Panc1 (cell line): Measurements from ENCODE around the gene POU2F1. TPM values are rescaled to one million over a fixed set of nuclear protein-coding genes. Genes with fewer than 3 reads are reported as not detected.

Experiments used
- ATAC-seq: fragments of 200-7000 bp; cut with Tn5 transposase; 2 replicates; pipeline ENCODE4 v1.9.1; 2020; ENCODE audit warnings: mild to moderate bottlenecking, moderate library complexity
- BruUV-seq: library from RNA; stranded (reverse); fragments of 400-500 nt; replicated peaks from 2 replicates; lab custom pipeline; 2021; lab: Mats Ljungman, UMichigan
- CTCF ChIA-PET: fragments of 300-600 bp; sonication (Branson Sonifier 250); formaldehyde crosslinking; loops from one replicate; lab custom pipeline; 2022; ENCODE audit warnings: antibody characterized with exemption; lab: Charles Lee
- POLR2A ChIA-PET: fragments of 300-600 bp; sonication (Branson Sonifier 250); formaldehyde crosslinking; loops from one replicate; lab custom pipeline; 2022; ENCODE audit warnings: antibody characterized with exemption; lab: Charles Lee
- DNase-seq: peaks from one replicate; pipeline ENCODE4 v3.0.0-alpha.2; 2010; ENCODE audit warnings: low read depth, low spot score
- H3K27ac ChIP-seq: 2 replicates; pipeline ENCODE4 v1.5.1; 2011; ENCODE audit warnings: mild to moderate bottlenecking, low read length, inconsistent platforms
- H3K27me3 ChIP-seq: fragments of 200-500 bp; sonication (Bioruptor generic); 2 replicates; pipeline ENCODE4 v1.6.0; 2014; ENCODE audit warnings: low read length, inconsistent platforms; ENCODE audit not compliant: control insufficient read depth, insufficient read depth
- H3K36me3 ChIP-seq: fragments of 200-500 bp; sonication (Bioruptor generic); 2 replicates; pipeline ENCODE4 v1.5.1; 2014; ENCODE audit warnings: inconsistent platforms, mild to moderate bottlenecking, low read length, moderate library complexity; ENCODE audit not compliant: control insufficient read depth, insufficient read depth
- H3K4me1 ChIP-seq: 2 replicates; pipeline ENCODE4 v1.5.1; 2011; ENCODE audit warnings: inconsistent platforms, mild to moderate bottlenecking, low read length, moderate library complexity; ENCODE audit not compliant: control insufficient read depth, insufficient read depth
- H3K4me3 ChIP-seq, 2 experiments: 2 replicates each; pipeline ENCODE4 v1.5.1; 2011 to 2012; ENCODE audit warnings: low read depth in 2 of 2, low read length in 2 of 2, mild to moderate bottlenecking in 2 of 2, inconsistent platforms in 1 of 2, moderate library complexity in 1 of 2
- H3K9me3 ChIP-seq: fragments of 200-500 bp; sonication (Bioruptor generic); 2 replicates; pipeline ENCODE4 v1.5.1; 2014; ENCODE audit warnings: low read depth, mild to moderate bottlenecking, inconsistent platforms, low read length, moderate library complexity; ENCODE audit not compliant: control insufficient read depth, insufficient read depth
- CTCF ChIP-seq: fragments of 450-650 bp; IDR thresholded peaks from 2 replicates; pipeline ENCODE4 v1.5.1; 2017; ENCODE audit warnings: mild to moderate bottlenecking
- POLR2AphosphoS5 ChIP-seq: IDR thresholded peaks from 2 replicates; pipeline ENCODE4 v1.6.1; 2012; ENCODE audit warnings: mild to moderate bottlenecking, low read depth, low read length, moderate library complexity
- REST ChIP-seq, 2 experiments: IDR thresholded peaks; 2 replicates each; pipeline ENCODE4 v1.6.1; 2011 to 2012; ENCODE audit warnings: low read depth in 2 of 2, control low read depth in 1 of 2, low read length in 1 of 2, mild to moderate bottlenecking in 1 of 2, moderate library complexity in 1 of 2; ENCODE audit not compliant: insufficient read depth in 1 of 2
- SIN3A ChIP-seq: IDR thresholded peaks from 2 replicates; pipeline ENCODE4 v1.6.1; 2012; ENCODE audit warnings: low read depth, mild to moderate bottlenecking, low read length, moderate library complexity, borderline replicate concordance; ENCODE audit not compliant: insufficient read depth
- TCF7L2 ChIP-seq: IDR thresholded peaks from 2 replicates; pipeline ENCODE4 v1.6.1; 2011; ENCODE audit warnings: mild to moderate bottlenecking, low read depth, low read length, inconsistent platforms
- in situ Hi-C: cut with HindIII; loops from 2 replicates; pipeline ENCODE4 v1.10.0; 2016; ENCODE audit warnings: low sequenced_read_pairs, low pct_unique_long_range_greater_than_20kb
- intact Hi-C: fragments of 100-400 bp; cut with micrococcal nuclease; formaldehyde crosslinking; loops from one replicate; pipeline ENCODE4 v1.10.0; 2022; ENCODE audit not compliant: unreplicated experiment
- total RNA-seq: library from RNA; stranded (reverse); gene quantifications from one replicate; pipeline ENCODE4 v1.2.1, GENCODE V29; 2021; ENCODE audit not compliant: unreplicated experiment

The POU2F1 gene
- total RNA-seq, 1 experiment from 2014 or later, result 17.1 TPM

GRCh38 chr1:167298325-167298724 is 77.6 kb downstream of the POU2F1 start:
- Histone ChIP-seq H3K9me3 (no peaks in the 10 kb centered on the region), H3K4me1 (peaks cover 3% of the 10 kb centered on the region; the same call in 1 of the 2 replicates), H3K27me3 (no peaks in the 10 kb centered on the region), H3K4me3 (no peak overlapping the region), H3K36me3 (no peaks in the 10 kb centered on the region), H3K27ac (no peak overlapping the region)
- intact Hi-C loops (no loop called here), in situ Hi-C loops (no loop called here)
- no peak for ATAC-seq
- POLR2A ChIA-PET, result no interaction called here
- no TSS peak for BruUV-seq
- CTCF ChIA-PET, result interaction anchor here (0.6 kb wide), 1 partner anchor 78 kb away, joined by 7 read pairs; no protein-coding TSS in a partner anchor
- no peak for DNase-seq
- no peak for TF ChIP-seq CTCF
- TF ChIP-seq TCF7L2, result no peak
- no peak for TF ChIP-seq SIN3A
- TF ChIP-seq REST (IDR thresholded peaks at IDR 0.05; ENCODE audit: insufficient read depth in 1 of 2, low read depth in 2 of 2, low read length in 1 of 2), result no peak
- no peak for TF ChIP-seq POLR2AphosphoS5

- H3K27me3 ChIP-seq, result no peaks in the 10 kb centered on the region
- intact Hi-C loops, result no loop called here
- no peaks in the 10 kb centered on the region for H3K36me3 ChIP-seq
- in situ Hi-C loops, result no loop called here
- ATAC-seq (no peak), DNase-seq (no peak)
- no peak for TF ChIP-seq TCF7L2
- no peak for TF ChIP-seq CTCF
- no peak for TF ChIP-seq POLR2AphosphoS5
- no peak for TF ChIP-seq SIN3A
- TF ChIP-seq REST (IDR thresholded peaks at IDR 0.05; ENCODE audit: insufficient read depth in 1 of 2, low read depth in 2 of 2, low read length in 1 of 2), result no peak
- ChIA-PET POLR2A (interaction anchor here (0.5 kb wide), 1 partner anchor 9 kb away, joined by 3 read pairs; no protein-coding TSS in a partner anchor), CTCF (no interaction called here)
- H3K27ac ChIP-seq, result no peak overlapping the region
- no peak overlapping the region for H3K4me3 ChIP-seq
- no TSS peak for BruUV-seq
- peaks cover 7% of the 10 kb centered on the region; the same call in 1 of the 2 replicates for H3K4me1 ChIP-seq
- no peaks in the 10 kb centered on the region for H3K9me3 ChIP-seq
Measured at GRCh38 chr1:167301355-167301754, 80.7 kb downstream of the POU2F1 start.
